A549 treated with Hydrocortisone at 1 μM for 4 hours (cell line): Measurements from ENCODE around the gene PPP2R3A. TPM values are rescaled to one million over a fixed set of nuclear protein-coding genes. Genes with fewer than 3 reads are reported as not detected.

Source experiments
- total RNA-seq: library from RNA; stranded (reverse); fragments of 200-300 nt; extraction: Qiagen RNA extraction; gene quantifications from 5 replicates; pipeline ENCODE4 v1.2.3, GENCODE V29; 2022

The PPP2R3A gene, protein sequence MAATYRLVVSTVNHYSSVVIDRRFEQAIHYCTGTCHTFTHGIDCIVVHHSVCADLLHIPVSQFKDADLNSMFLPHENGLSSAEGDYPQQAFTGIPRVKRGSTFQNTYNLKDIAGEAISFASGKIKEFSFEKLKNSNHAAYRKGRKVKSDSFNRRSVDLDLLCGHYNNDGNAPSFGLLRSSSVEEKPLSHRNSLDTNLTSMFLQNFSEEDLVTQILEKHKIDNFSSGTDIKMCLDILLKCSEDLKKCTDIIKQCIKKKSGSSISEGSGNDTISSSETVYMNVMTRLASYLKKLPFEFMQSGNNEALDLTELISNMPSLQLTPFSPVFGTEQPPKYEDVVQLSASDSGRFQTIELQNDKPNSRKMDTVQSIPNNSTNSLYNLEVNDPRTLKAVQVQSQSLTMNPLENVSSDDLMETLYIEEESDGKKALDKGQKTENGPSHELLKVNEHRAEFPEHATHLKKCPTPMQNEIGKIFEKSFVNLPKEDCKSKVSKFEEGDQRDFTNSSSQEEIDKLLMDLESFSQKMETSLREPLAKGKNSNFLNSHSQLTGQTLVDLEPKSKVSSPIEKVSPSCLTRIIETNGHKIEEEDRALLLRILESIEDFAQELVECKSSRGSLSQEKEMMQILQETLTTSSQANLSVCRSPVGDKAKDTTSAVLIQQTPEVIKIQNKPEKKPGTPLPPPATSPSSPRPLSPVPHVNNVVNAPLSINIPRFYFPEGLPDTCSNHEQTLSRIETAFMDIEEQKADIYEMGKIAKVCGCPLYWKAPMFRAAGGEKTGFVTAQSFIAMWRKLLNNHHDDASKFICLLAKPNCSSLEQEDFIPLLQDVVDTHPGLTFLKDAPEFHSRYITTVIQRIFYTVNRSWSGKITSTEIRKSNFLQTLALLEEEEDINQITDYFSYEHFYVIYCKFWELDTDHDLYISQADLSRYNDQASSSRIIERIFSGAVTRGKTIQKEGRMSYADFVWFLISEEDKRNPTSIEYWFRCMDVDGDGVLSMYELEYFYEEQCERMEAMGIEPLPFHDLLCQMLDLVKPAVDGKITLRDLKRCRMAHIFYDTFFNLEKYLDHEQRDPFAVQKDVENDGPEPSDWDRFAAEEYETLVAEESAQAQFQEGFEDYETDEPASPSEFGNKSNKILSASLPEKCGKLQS (N-terminal part only)
- 1.5 to 3.0 TPM (median 1.7 TPM) in 5 replicates for total RNA-seq

DNA sequence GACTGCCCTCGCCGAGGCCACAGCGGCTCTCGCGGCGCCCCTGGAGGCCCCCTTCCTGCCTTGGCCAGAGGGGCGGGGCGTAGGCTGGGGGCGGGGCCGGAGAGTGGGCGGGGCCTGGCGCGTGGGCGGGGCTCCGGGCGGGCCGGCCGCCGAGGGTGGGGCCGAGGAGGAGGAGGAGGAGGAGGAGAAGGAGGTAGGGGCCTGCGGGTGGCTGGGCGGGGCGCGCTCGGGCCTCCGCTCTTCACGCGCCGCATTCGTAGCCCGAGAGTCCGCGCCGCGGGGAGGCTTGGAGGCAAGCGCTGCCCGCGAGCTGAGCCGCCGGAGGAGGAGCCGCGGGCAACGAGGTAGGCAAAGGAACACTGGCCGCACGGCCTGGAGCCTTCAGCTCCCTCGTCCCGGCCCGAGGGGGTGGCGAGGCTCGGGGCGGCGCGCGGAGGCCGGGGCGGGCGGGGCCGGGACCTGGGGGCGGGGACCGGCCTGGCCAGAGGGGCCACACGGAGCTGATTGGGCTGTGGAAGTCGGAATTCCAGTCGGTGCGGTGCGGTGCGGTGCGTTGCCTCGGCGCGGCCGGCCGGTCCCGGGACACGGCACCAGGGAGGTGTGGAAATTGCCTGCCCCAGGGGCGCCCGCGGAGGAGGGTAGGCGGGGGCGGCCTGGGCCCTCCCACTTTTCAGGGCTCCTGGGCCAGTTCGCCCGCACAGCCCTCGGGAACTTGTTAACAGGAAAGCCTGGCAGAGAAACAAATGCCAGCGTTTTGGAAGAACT, at the start of gene PPP2R3A:
Gene PPP2R3A, plus strand, starts transcription at position 223 of the 765 bp plus-strand sequence. CDS start 35,771 bp downstream, outside the sequence.

DNA sequence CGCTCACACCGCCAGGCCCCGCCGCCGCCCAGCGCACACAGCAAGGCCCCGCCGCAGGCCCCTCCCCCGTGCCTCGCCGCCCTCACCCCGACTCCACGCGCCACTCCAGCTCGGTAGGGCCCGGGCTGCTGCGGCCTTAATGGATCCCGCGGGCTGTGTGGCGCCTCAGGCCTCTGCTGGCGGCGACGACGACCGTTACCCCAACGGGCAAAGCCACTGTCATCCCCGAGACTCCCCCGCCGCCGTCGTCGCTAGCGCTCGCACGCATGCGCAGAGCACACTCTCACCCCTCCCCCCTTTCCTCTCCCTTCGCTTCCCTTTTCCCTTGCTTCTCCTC, 230.5 kb downstream of the PPP2R3A start, which contains the start of gene MSL2:
Gene MSL2, minus strand, starts transcription at position 272 of the 337 bp plus-strand sequence. CDS start 1,222 bp downstream, outside the sequence.

Other genes starting within 250 kb of the PPP2R3A start
- gene MSL2, start 230.6 kb downstream of the PPP2R3A start, total RNA-seq, result 6.0 to 8.1 TPM (median 6.4 TPM) in 5 replicates